GM12891 (cell line): ENCODE data around the gene PLEKHJ1.

Experiments
- PAX5 ChIP-seq: IDR thresholded peaks from 2 replicates; pipeline ENCODE4 v1.6.1; 2011; ENCODE audit warnings: low read length, moderate library complexity, mild to moderate bottlenecking; ENCODE audit not compliant: insufficient read depth, severe bottlenecking
- POLR2A ChIP-seq: IDR thresholded peaks from 2 replicates; pipeline ENCODE4 v1.6.1; 2011; ENCODE audit warnings: low read depth, low read length, control low read depth
- POLR2AphosphoS5 ChIP-seq: IDR thresholded peaks from 2 replicates; pipeline ENCODE4 v1.6.1; 2011; ENCODE audit warnings: low read depth, low read length, control low read depth
- TAF1 ChIP-seq: IDR thresholded peaks from 2 replicates; pipeline ENCODE4 v1.6.1; 2011; ENCODE audit warnings: low read depth, low read length, control low read depth

DNA sequence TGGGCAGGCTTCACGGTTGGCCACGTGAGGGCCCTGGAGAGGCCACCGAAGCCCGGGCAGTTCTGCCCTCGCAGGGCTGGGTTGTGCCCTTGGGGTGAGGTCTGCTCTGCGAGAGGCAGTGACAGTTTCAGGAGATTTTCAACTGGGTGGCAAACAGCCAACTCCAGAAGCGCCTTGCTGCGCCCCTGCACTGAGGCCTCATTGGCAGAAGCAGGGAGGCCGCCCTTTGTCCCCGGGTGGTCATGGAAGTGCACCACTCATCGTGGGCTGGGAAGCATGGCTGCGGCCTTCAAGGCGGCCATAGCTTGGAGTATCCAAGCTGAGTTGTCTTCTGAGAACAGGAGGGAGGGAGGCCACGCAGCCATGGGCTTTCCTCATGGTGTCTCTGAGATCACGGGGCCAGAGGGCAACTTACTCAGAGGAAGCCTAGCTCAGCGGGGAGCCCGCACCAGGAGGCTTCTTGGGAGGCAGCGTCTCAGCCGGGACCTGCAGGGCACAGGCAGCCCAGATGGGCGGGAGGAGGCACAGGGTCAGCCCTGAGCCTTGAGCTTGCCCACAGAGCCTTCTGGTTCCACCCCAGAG, 14.8 kb downstream of the PLEKHJ1 start:
- no peak for TF ChIP-seq POLR2A
- TF ChIP-seq TAF1: no peak
- no peak for TF ChIP-seq PAX5
- no peak for TF ChIP-seq POLR2AphosphoS5
